ENCODE data around the gene TANC1. TPM values are rescaled to one million over a fixed set of nuclear protein-coding genes. Genes with fewer than 3 reads are reported as not detected.
A peak's percentile ranks its signal among the peaks of the same experiment; 100 is the strongest.

Gene TANC1
- total RNA-seq, 2 donors from 2014 or later = 70.1 to 86.1 TPM

- no peaks in the 10 kb centered on the region for H3K9me3 ChIP-seq
- DNase-seq (ENCODE audit: low spot score) = no peak
- no peak overlapping the region for H3K4me3 ChIP-seq
- TF ChIP-seq, protein P1, sequence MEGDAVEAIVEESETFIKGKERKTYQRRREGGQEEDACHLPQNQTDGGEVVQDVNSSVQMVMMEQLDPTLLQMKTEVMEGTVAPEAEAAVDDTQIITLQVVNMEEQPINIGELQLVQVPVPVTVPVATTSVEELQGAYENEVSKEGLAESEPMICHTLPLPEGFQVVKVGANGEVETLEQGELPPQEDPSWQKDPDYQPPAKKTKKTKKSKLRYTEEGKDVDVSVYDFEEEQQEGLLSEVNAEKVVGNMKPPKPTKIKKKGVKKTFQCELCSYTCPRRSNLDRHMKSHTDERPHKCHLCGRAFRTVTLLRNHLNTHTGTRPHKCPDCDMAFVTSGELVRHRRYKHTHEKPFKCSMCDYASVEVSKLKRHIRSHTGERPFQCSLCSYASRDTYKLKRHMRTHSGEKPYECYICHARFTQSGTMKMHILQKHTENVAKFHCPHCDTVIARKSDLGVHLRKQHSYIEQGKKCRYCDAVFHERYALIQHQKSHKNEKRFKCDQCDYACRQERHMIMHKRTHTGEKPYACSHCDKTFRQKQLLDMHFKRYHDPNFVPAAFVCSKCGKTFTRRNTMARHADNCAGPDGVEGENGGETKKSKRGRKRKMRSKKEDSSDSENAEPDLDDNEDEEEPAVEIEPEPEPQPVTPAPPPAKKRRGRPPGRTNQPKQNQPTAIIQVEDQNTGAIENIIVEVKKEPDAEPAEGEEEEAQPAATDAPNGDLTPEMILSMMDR (IDR thresholded peaks at IDR 0.05) = no peak
- peaks cover 14 to 30% of the 10 kb centered on the region in 2 donors for H3K4me1 ChIP-seq (ENCODE audit: control insufficient read depth in 1 of 2, low read depth in 2 of 2)
- H3K27me3 ChIP-seq (replicated peaks; ENCODE audit: insufficient read depth) = no peaks in the 10 kb centered on the region
- no peaks in the 10 kb centered on the region for H3K36me3 ChIP-seq
- ATAC-seq (ENCODE audit: insufficient number of reproducible peaks, low FRiP score, low read depth) = no peak
- H3K27ac ChIP-seq = no peak overlapping the region
These were observed 107.3 kb downstream of the TANC1 start for GRCh38 chr2:159075727-159076126.

DNA sequence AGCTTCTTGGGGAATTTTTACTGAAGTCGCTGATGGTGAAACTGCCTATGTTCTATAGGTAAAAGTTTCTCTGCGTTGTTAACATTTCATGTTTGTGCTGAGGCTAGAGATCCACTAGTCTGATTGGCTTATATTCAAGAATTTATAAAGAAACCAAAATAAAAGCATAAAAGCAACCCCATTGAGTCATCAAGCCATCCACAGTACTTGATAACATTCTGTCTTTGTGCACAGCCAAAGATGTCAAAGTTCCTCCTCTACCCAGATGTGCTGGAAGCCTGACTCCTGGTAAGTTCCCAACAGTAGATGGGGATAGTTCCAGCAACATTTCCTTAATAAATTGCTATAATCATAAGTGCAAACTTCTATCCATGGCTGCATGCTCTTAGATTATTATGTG, 107.8 kb downstream of the TANC1 start:
- TF ChIP-seq, protein P1 (IDR thresholded peaks at IDR 0.05) = no peak
- no peaks in the 10 kb centered on the region for H3K9me3 ChIP-seq
- no peak overlapping the region for H3K4me3 ChIP-seq
- peaks cover 14 to 34% of the 10 kb centered on the region in 2 donors for H3K4me1 ChIP-seq (ENCODE audit: control insufficient read depth in 1 of 2, low read depth in 2 of 2)
- H3K27ac ChIP-seq = no peak overlapping the region
- no peaks in the 10 kb centered on the region for H3K36me3 ChIP-seq
- ATAC-seq (ENCODE audit: insufficient number of reproducible peaks, low FRiP score, low read depth) = no peak
- no peak for DNase-seq (ENCODE audit: low spot score)
- H3K27me3 ChIP-seq (replicated peaks; ENCODE audit: insufficient read depth) = no peaks in the 10 kb centered on the region

- H3K27ac ChIP-seq = no peak overlapping the region
- ATAC-seq (ENCODE audit: insufficient number of reproducible peaks, low FRiP score, low read depth) (no peak), DNase-seq (ENCODE audit: low spot score) (no peak)
- H3K27me3 ChIP-seq (replicated peaks; ENCODE audit: insufficient read depth) = no peaks in the 10 kb centered on the region
- TF ChIP-seq, protein P1 (IDR thresholded peaks at IDR 0.05) = no peak
- H3K36me3 ChIP-seq = no peaks in the 10 kb centered on the region
- H3K9me3 ChIP-seq = no peaks in the 10 kb centered on the region
- peaks cover 13 to 38% of the 10 kb centered on the region in 2 donors for H3K4me1 ChIP-seq (ENCODE audit: control insufficient read depth in 1 of 2, low read depth in 2 of 2)
- H3K4me3 ChIP-seq = no peak overlapping the region
These were observed 109.4 kb downstream of the TANC1 start for GRCh38 chr2:159077869-159078268.

DNA sequence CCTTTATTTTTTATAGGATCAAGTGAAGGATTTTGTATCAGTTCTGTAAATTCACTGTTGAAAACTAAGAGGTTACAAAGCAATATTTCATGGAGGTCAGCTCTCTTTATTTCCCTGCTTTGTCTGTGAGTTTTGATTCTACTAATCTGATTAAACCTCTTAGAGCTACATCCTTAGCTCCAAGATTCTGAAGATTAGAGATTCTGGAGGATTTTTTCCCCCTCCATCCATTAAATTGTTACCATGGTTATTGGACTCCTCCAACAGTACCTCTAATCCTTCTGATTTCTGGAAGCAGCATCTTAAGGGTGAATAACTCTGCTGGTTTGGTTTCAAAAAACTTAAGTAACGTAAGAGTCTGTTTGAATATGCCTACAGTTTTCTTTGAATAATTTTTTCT, 110.0 kb downstream of the TANC1 start:
- no peak overlapping the region for H3K4me3 ChIP-seq
- no peaks in the 10 kb centered on the region for H3K9me3 ChIP-seq
- TF ChIP-seq, protein P1 (IDR thresholded peaks at IDR 0.05) = no peak
- H3K4me1 ChIP-seq (ENCODE audit: control insufficient read depth in 1 of 2, low read depth in 2 of 2) = peaks cover 14 to 38% of the 10 kb centered on the region in 2 donors
- no peaks in the 10 kb centered on the region for H3K27me3 ChIP-seq (replicated peaks; ENCODE audit: insufficient read depth)
- DNase-seq (ENCODE audit: low spot score) (no peak), ATAC-seq (ENCODE audit: insufficient number of reproducible peaks, low FRiP score, low read depth) (no peak)
- no peak overlapping the region for H3K27ac ChIP-seq
- H3K36me3 ChIP-seq = no peaks in the 10 kb centered on the region

DNA sequence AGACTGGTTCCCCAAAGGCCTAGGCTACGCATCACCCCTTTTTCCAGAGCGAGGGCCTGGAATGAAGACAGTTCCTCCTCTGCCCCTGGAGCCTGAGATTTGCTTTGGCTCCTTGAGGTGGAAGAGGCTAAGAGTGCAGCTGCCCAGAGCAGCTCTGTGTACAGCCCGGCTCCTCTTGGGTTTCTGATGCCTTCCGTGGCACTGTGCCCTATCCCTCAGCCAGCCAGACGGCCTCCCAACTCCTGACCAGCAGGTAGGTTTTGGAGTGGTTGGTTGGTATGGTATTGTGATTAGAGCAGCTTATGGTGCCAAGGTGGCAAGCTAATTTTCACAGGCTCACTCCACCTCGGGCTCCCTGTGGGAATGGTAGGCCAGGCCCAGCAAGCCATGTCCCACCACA, 112.2 kb downstream of the TANC1 start:
- ATAC-seq (ENCODE audit: insufficient number of reproducible peaks, low FRiP score, low read depth) (no peak), DNase-seq (ENCODE audit: low spot score) (no peak)
- Histone ChIP-seq H3K36me3 (no peaks in the 10 kb centered on the region), H3K4me1 (ENCODE audit: control insufficient read depth in 1 of 2, low read depth in 2 of 2) (peaks cover 26 to 59% of the 10 kb centered on the region in 2 donors), H3K27me3 (replicated peaks; ENCODE audit: insufficient read depth) (no peaks in the 10 kb centered on the region), H3K9me3 (no peaks in the 10 kb centered on the region), H3K4me3 (no peak overlapping the region), H3K27ac (peak overlapping the region in 1 of 2 donors; percentile 16)
- TF ChIP-seq, protein P1 (IDR thresholded peaks at IDR 0.05) = no peak

Data from thoracic aorta (tissue), 2 donors.